B cell (primary cell): ENCODE results near the gene RNF44. TPM values are rescaled to one million over a fixed set of nuclear protein-coding genes. Genes with fewer than 3 reads are reported as not detected.
"Not testable (repeated sequence)": the region's sequence is repeated elsewhere in the genome, so short reads cannot be mapped to it uniquely, and the experiment has no call there.

ENCODE experiments used
- ATAC-seq: fragments of 200-7000 bp; cut with Tn5 transposase; one replicate; pipeline ENCODE4 v1.10.0; 2021; ENCODE audit warnings: low read depth, mild to moderate bottlenecking, moderate number of reproducible peaks, moderate library complexity
- CTCF ChIA-PET: fragments of 350-600 bp; sonication (Branson Sonifier 250); formaldehyde crosslinking; loops from one replicate; lab custom pipeline; 2021; ENCODE audit warnings: antibody characterized with exemption, inconsistent platforms; lab: Charles Lee
- POLR2A ChIA-PET: fragments of 350-600 bp; sonication (Branson Sonifier 250); formaldehyde crosslinking; loops from one replicate; lab custom pipeline; 2021; ENCODE audit warnings: antibody characterized with exemption; lab: Charles Lee
- DNase-seq: peaks from one replicate; pipeline ENCODE4 v3.0.0; 2013
- H2AFZ ChIP-seq: 2 replicates; pipeline ENCODE4 v1.6.1; 2012; ENCODE audit warnings: mild to moderate bottlenecking, low read depth, low read length; ENCODE audit not compliant: insufficient read depth, poor library complexity, severe bottlenecking
- H3K27ac ChIP-seq, 2 donors: 1 replicate in 1 of 2; 2 replicates in 1 of 2; pipeline ENCODE4 v1.5.1; 2012 to 2013; ENCODE audit warnings: low read length in 2 of 2, mild to moderate bottlenecking in 2 of 2, moderate library complexity in 1 of 2
- H3K27me3 ChIP-seq, 4 experiments: fragments of 200-600 bp in 1 of 4; sonication (generic) in 1 of 4; replicated peaks in 1 of 4; 1 replicate in 2 of 4; 2 replicates in 2 of 4; pipeline versions ENCODE4 v1.6.1 to v1.7.0; 2013 to 2016; ENCODE audit warnings: low read length in 3 of 4, mild to moderate bottlenecking in 2 of 4, mixed read lengths in 1 of 4, moderate library complexity in 1 of 4; ENCODE audit not compliant: insufficient read depth in 4 of 4, control insufficient read depth in 3 of 4; ENCODE audit errors: control extremely low read depth in 1 of 4
- H3K36me3 ChIP-seq, 2 experiments: replicated peaks in 1 of 2; 1 replicate in 1 of 2; 2 replicates in 1 of 2; pipeline versions ENCODE4 v1.6.1 to v1.7.1; 2013; ENCODE audit warnings: low read length in 1 of 2; ENCODE audit not compliant: insufficient read depth in 2 of 2, control insufficient read depth in 1 of 2; ENCODE audit errors: control extremely low read depth in 1 of 2, extremely low read depth in 1 of 2
- H3K4me1 ChIP-seq, 2 donors: fragments of 200-600 bp in 1 of 2; sonication (generic) in 1 of 2; 1 replicate in 1 of 2; 2 replicates in 1 of 2; pipeline versions ENCODE4 v1.5.1 to v1.6.1; 2013 to 2017; ENCODE audit warnings: low read length in 2 of 2; ENCODE audit not compliant: control insufficient read depth in 2 of 2, insufficient read depth in 2 of 2
- H3K4me2 ChIP-seq: replicated peaks from 2 replicates; pipeline ENCODE3; 2012; ENCODE audit warnings: mild to moderate bottlenecking, low read depth, low read length; ENCODE audit not compliant: poor library complexity, severe bottlenecking
- H3K4me3 ChIP-seq, 5 experiments: fragments of 200-600 bp in 1 of 5; sonication (generic) in 1 of 5; 1 replicate in 3 of 5; 2 replicates in 2 of 5; pipeline versions ENCODE4 v1.5.1 to v1.7.0; 2011 to 2016; ENCODE audit warnings: low read length in 4 of 5, mild to moderate bottlenecking in 4 of 5, low read depth in 2 of 5, control low read depth in 1 of 5, moderate library complexity in 1 of 5; ENCODE audit not compliant: insufficient read depth in 1 of 5; ENCODE audit errors: control extremely low read depth in 1 of 5, extremely low read depth in 1 of 5
- H3K79me2 ChIP-seq: fragments of 200-600 bp; sonication (generic); one replicate; pipeline ENCODE4 v1.6.0; 2016; ENCODE audit warnings: low read length; ENCODE audit not compliant: control insufficient read depth, insufficient read depth
- H3K9ac ChIP-seq: fragments of 200-600 bp; sonication (generic); 2 replicates; pipeline ENCODE4 v1.6.1; 2017; ENCODE audit warnings: mild to moderate bottlenecking, low read length, moderate library complexity
- H3K9me3 ChIP-seq, 3 donors: one replicate each; pipeline versions ENCODE4 v1.6.1 to v1.7.1; 2013; ENCODE audit warnings: low read length in 2 of 3; ENCODE audit not compliant: control insufficient read depth in 2 of 3, insufficient read depth in 1 of 3; ENCODE audit errors: control extremely low read depth in 1 of 3
- H4K20me1 ChIP-seq: 2 replicates; pipeline ENCODE4 v1.6.0; 2012; ENCODE audit warnings: mild to moderate bottlenecking, low read length; ENCODE audit not compliant: insufficient read depth, control insufficient read depth, poor library complexity, severe bottlenecking
- H3K27ac Mint-ChIP-seq: one replicate; pipeline ENCODE4 v1.8.0; 2021; ENCODE audit warnings: mixed read lengths
- H3K27me3 Mint-ChIP-seq: one replicate; pipeline ENCODE4 v1.8.0; 2021; ENCODE audit warnings: mixed read lengths
- H3K4me1 Mint-ChIP-seq: one replicate; pipeline ENCODE4 v1.8.0; 2021; ENCODE audit warnings: mixed read lengths
- H3K4me3 Mint-ChIP-seq: one replicate; pipeline ENCODE4 v1.8.0; 2021; ENCODE audit warnings: mixed read lengths
- H3K9me3 Mint-ChIP-seq: one replicate; pipeline ENCODE4 v1.8.0; 2022; ENCODE audit warnings: mixed read lengths; ENCODE audit not compliant: insufficient read depth
- EZH2 ChIP-seq: IDR thresholded peaks from 2 replicates; pipeline ENCODE4 v1.6.1; 2012; ENCODE audit warnings: borderline replicate concordance, low read depth, mild to moderate bottlenecking, moderate library complexity, low read length; ENCODE audit not compliant: insufficient read depth, poor library complexity, severe bottlenecking
- WGBS: methylation state at CpG from one replicate; pipeline ENCODE4 v1.1.5; 2013; ENCODE audit warnings: missing lambda C conversion rate; ENCODE audit not compliant: insufficient coverage; 5-methylcytosine and 5-hydroxymethylcytosine counted together
- intact Hi-C: fragments of 100-400 bp; cut with micrococcal nuclease; formaldehyde crosslinking; loops from one replicate; pipeline ENCODE4 v1.10.0; 2022
- polyA plus RNA-seq: library from polyadenylated mRNA; depleted of rRNA; stranded (reverse); fragments of >200 nt; gene quantifications from 2 replicates; pipeline ENCODE4 v1.2.3, GENCODE V29; 2012
- total RNA-seq, 2 donors: library from RNA; stranded (reverse); fragments of 120-200 nt in 1 of 2; gene quantifications; 1 replicate in 1 of 2; 2 replicates in 1 of 2; pipeline versions ENCODE4 v1.2.3 to v1.2.4, GENCODE V29; 2013 to 2022
- TF ChIP-seq, protein P1 (sequence below): fragments of 200-600 bp; IDR thresholded peaks from one replicate; pipeline ENCODE4 v1.8.0; 2022; ENCODE audit warnings: antibody characterized with exemption, mild to moderate bottlenecking

Gene RNF44
- total and polyA plus RNA-seq, 2 donors (not counting 1 experiment from before 2014, with no cell fraction given): 220 to 262 TPM

DNA sequence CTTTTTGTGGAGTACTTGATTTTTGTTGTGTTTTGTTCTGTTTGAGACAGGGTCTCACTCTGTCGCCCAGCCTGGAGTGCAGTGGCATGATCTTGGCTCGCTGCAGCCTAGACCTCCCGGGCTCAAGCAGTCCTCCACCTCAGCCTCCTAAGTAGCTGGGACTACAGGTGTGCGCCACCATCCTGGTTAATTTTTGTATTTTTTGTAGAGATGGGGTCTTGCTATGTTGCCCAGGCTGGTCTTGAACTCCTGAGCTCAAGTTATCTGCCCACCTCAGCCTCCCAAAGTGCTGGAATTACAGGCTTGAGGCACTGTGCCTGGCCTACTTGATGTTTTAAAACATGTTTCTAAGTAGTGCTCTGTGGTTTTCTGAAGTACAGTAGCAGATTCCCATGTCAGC lies 50.0 kb downstream of the RNF44 start:
- Histone ChIP-seq H3K36me3 (peaks cover 4 to 56% of the 10 kb centered on the region in 2 experiments), H3K79me2 (peaks cover 37% of the 10 kb centered on the region)
- CTCF ChIA-PET: interaction anchor here (1.7 kb wide), 1 partner anchor 24 kb away, joined by 3 read pairs; no protein-coding TSS in a partner anchor
- H3K4me1 ChIP-seq, H2AFZ ChIP-seq, H3K9me3 Mint-ChIP-seq, intact Hi-C loops, H3K27ac Mint-ChIP-seq, H3K9me3 ChIP-seq, ATAC-seq, POLR2A ChIA-PET, DNase-seq, H3K4me3 Mint-ChIP-seq, H3K27me3 Mint-ChIP-seq, H3K27ac ChIP-seq, H3K27me3 ChIP-seq, H3K4me3 ChIP-seq, H3K9ac ChIP-seq, H3K4me2 ChIP-seq, H4K20me1 ChIP-seq: not testable (repeated sequence)
- peaks cover 10% of the 10 kb centered on the region for H3K4me1 Mint-ChIP-seq
- 100% methylated on average over 3 of the region's 4 CpGs for WGBS

DNA sequence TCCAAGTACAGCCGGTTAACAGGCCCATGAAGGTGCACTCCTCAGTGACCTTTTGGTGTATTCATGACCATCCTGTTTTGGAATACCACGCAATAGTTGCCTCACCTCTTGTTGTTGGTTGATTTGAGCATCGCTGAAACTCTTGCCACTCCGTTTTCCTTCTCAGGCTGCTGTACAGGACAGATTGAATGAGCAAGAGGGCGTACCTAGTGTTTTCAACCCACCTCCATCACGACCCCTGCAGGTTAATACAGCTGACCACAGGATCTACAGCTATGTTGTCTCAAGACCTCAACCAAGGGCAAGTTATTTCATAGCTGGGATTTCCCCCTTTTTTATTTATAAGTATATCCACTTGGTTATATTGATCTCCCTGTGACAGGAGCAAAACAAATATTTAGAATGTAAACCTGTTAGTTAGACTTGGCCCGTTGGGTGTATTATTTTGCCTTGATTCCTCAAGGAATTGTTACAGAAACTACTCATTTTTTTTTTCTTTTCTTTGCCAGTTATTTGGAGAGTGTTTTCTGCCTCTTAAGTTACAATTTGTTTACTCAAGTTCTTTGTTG lies 50.9 kb downstream of the RNF44 start:
- WGBS: 100% methylated on average over 4 of the region's 7 CpGs

More for the DNA sequence above, 50.9 kb downstream of the RNF44 start:
- Histone ChIP-seq H3K4me2 (no peak overlapping the region), H3K4me3 (no peak overlapping the region), H3K4me1 (no peaks in the 10 kb centered on the region), H3K9me3 (no peaks in the 10 kb centered on the region), H3K9ac (no peak overlapping the region), H3K79me2 (peaks cover 44% of the 10 kb centered on the region), H3K27me3 (no peaks in the 10 kb centered on the region), H4K20me1 (peaks cover 15% of the 10 kb centered on the region), H2AFZ (no peak overlapping the region), H3K36me3 (peaks cover 0 to 53% of the 10 kb centered on the region in 2 experiments), H3K27ac (no peak overlapping the region)
- H3K4me3 Mint-ChIP-seq: no peak overlapping the region
- intact Hi-C loops: no loop called here
- no peak overlapping the region for H3K27ac Mint-ChIP-seq
- peaks cover 10% of the 10 kb centered on the region for H3K4me1 Mint-ChIP-seq
- no peak for DNase-seq
- POLR2A ChIA-PET: interaction anchor here (0.6 kb wide), 1 partner anchor 25 kb away, joined by 3 read pairs; no protein-coding TSS in a partner anchor
- no peaks in the 10 kb centered on the region for H3K9me3 Mint-ChIP-seq
- TF ChIP-seq EZH2: no peak
- TF ChIP-seq, protein P1, sequence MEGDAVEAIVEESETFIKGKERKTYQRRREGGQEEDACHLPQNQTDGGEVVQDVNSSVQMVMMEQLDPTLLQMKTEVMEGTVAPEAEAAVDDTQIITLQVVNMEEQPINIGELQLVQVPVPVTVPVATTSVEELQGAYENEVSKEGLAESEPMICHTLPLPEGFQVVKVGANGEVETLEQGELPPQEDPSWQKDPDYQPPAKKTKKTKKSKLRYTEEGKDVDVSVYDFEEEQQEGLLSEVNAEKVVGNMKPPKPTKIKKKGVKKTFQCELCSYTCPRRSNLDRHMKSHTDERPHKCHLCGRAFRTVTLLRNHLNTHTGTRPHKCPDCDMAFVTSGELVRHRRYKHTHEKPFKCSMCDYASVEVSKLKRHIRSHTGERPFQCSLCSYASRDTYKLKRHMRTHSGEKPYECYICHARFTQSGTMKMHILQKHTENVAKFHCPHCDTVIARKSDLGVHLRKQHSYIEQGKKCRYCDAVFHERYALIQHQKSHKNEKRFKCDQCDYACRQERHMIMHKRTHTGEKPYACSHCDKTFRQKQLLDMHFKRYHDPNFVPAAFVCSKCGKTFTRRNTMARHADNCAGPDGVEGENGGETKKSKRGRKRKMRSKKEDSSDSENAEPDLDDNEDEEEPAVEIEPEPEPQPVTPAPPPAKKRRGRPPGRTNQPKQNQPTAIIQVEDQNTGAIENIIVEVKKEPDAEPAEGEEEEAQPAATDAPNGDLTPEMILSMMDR: no peak
- no peaks in the 10 kb centered on the region for H3K27me3 Mint-ChIP-seq
- ATAC-seq: no peak
- CTCF ChIA-PET: no interaction called here
